ENCODE results near the gene TIMM44. TPM values are rescaled to one million over a fixed set of nuclear protein-coding genes. Genes with fewer than 3 reads are reported as not detected.

The TIMM44 gene
- total and polyA plus RNA-seq, 2 of the 8 experiments (the other 6 are each of a cell fraction or from before 2014, with no cell fraction given): 131 to 150 TPM

- H4K20me1 ChIP-seq (replicated peaks in 1 of 2; ENCODE audit: control insufficient read depth in 1 of 2, insufficient read depth in 2 of 2, low read length in 2 of 2): peaks cover 3 to 5% of the 10 kb centered on the region in 2 experiments
- no peak overlapping the region for H4K5ac ChIP-seq (ENCODE audit: insufficient read length, low read depth, low read length)
- H3K56ac ChIP-seq (replicated peaks; ENCODE audit: insufficient read length, low read depth, low read length): no peak overlapping the region
- no peak overlapping the region for H3K9ac ChIP-seq (replicated peaks in 1 of 4; ENCODE audit: extremely low read depth in 1 of 4, low read depth in 3 of 4, low read length in 3 of 4)
- DNase-seq (ENCODE audit: low read depth in 1 of 2, low spot score in 2 of 2) (no peak), FAIRE-seq (no peak)
- H2AFZ ChIP-seq (ENCODE audit: low read length): no peak overlapping the region
- H2BK12ac ChIP-seq (ENCODE audit: low read depth, low read length): no peak overlapping the region
- no peak overlapping the region for H3K14ac ChIP-seq (ENCODE audit: insufficient read length)
- H3K23ac ChIP-seq (ENCODE audit: insufficient read length): no peak overlapping the region
- H3K4me2 ChIP-seq (ENCODE audit: insufficient read depth in 1 of 2, low read depth in 2 of 2, low read length in 2 of 2): no peak overlapping the region
- H3K23me2 ChIP-seq (ENCODE audit: low read depth, low read length): no peaks in the 10 kb centered on the region
- no peak overlapping the region for H3K27ac ChIP-seq (ENCODE audit: low read depth, low read length)
- H3K18ac ChIP-seq (ENCODE audit: extremely low read depth, low read length): no peak overlapping the region
- H2BK15ac ChIP-seq (ENCODE audit: low read length): no peak overlapping the region
- H3K4me3 ChIP-seq (ENCODE audit: extremely low read depth in 1 of 4, insufficient read depth in 2 of 4, low read depth in 3 of 4, low read length in 4 of 4): no peak overlapping the region
- H3K36me3 ChIP-seq (ENCODE audit: control insufficient read depth in 2 of 4, insufficient read depth in 4 of 4, low read length in 3 of 4): peaks cover 16 to 34% (median 26%) of the 10 kb centered on the region in 4 experiments
- CTCF ChIA-PET (ENCODE audit: partially characterized antibody): interaction anchor here (1.8 to 2.9 kb wide), 2 partner anchors 12 to 16 kb away, joined by 5 to 12 read pairs; partner anchors contain the start of gene TIMM44
- no peak overlapping the region for H4K91ac ChIP-seq (replicated peaks; ENCODE audit: insufficient read length, low read length)
- no peaks in the 10 kb centered on the region for H3K4me1 ChIP-seq (replicated peaks in 1 of 4; ENCODE audit: control insufficient read depth in 3 of 4, insufficient read depth in 4 of 4, low read length in 3 of 4)
- no peak overlapping the region for H2BK120ac ChIP-seq (replicated peaks; ENCODE audit: low read depth, low read length)
- no peak overlapping the region for H4K8ac ChIP-seq (ENCODE audit: extremely low read depth, insufficient read depth, low read length)
- POLR2A ChIA-PET (ENCODE audit: partially characterized antibody): interaction anchor here (1.5 to 4.5 kb wide), 3 partner anchors 10 to 15 kb away, joined by 3 to 23 read pairs (median 8); partner anchors contain the start of gene TIMM44
- H3K4ac ChIP-seq (replicated peaks; ENCODE audit: insufficient read length, low read depth, low read length): no peak overlapping the region
- no peaks in the 10 kb centered on the region for H3K9me3 ChIP-seq (ENCODE audit: insufficient read depth in 2 of 2, low read depth in 1 of 2, low read length in 1 of 2)
- H2BK5ac ChIP-seq (ENCODE audit: low read depth, low read length): no peak overlapping the region
- H2BK20ac ChIP-seq (ENCODE audit: low read length): no peak overlapping the region
- no peaks in the 10 kb centered on the region for H3K79me2 ChIP-seq (ENCODE audit: control insufficient read depth in 1 of 2, insufficient read depth in 2 of 2, low read length in 2 of 2)
- no peaks in the 10 kb centered on the region; a peak in 1 of 7 replicates for H3K27me3 ChIP-seq (replicated peaks in 1 of 4; ENCODE audit: control insufficient read depth in 3 of 4, extremely low read depth in 1 of 4, insufficient read depth in 3 of 4, low read length in 3 of 4)
- H2AK5ac ChIP-seq (ENCODE audit: low read depth, low read length): no peak overlapping the region
- WGBS, 2 experiments (ENCODE audit: extremely low coverage in 1 of 2, insufficient coverage in 1 of 2, insufficient read length in 1 of 2, insufficient replicate concordance in 2 of 2, low coverage in 1 of 2, low lambda C conversion rate in 2 of 2, missing lambda C conversion rate in 1 of 2): 92% methylated on average over 6 of the region's 6 CpGs; no CpG with 5 or more reads in 1 of the 2 experiments
- no peaks in the 10 kb centered on the region; the same call in 1 of the 2 replicates for H3K79me1 ChIP-seq (ENCODE audit: low read depth, low read length)
- TF ChIP-seq, protein P1, sequence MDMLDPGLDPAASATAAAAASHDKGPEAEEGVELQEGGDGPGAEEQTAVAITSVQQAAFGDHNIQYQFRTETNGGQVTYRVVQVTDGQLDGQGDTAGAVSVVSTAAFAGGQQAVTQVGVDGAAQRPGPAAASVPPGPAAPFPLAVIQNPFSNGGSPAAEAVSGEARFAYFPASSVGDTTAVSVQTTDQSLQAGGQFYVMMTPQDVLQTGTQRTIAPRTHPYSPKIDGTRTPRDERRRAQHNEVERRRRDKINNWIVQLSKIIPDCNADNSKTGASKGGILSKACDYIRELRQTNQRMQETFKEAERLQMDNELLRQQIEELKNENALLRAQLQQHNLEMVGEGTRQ (IDR thresholded peaks at IDR 0.05; ENCODE audit: low read length): no peak
- TF ChIP-seq SUZ12 (IDR thresholded peaks at IDR 0.05; ENCODE audit: low read length): no peak
- no peak for TF ChIP-seq SRF (IDR thresholded peaks at IDR 0.05; ENCODE audit: low read depth, low read length)
- TF ChIP-seq CTCF (IDR thresholded peaks at IDR 0.05; ENCODE audit: control extremely low read depth in 1 of 3, insufficient read depth in 1 of 3, low read depth in 1 of 3, low read length in 3 of 3): no peak
- no peak for TF ChIP-seq POLR2AphosphoS5 (IDR thresholded peaks at IDR 0.05; ENCODE audit: low read depth, low read length)
- no peak for TF ChIP-seq CBX5 (IDR thresholded peaks at IDR 0.05; ENCODE audit: low read depth, low read length)
- TF ChIP-seq SIN3A (conservative IDR thresholded peaks at IDR 0.05 in 1 of 2, IDR thresholded peaks at IDR 0.05 in 1 of 2; ENCODE audit: low read depth in 1 of 2, low read length in 2 of 2): no peak
- TF ChIP-seq RXRA (IDR thresholded peaks at IDR 0.05; ENCODE audit: insufficient read depth, low read depth, low read length): no peak
- TF ChIP-seq TEAD4 (IDR thresholded peaks at IDR 0.05; ENCODE audit: low read depth, low read length): no peak
- TF ChIP-seq GTF2F1 (IDR thresholded peaks at IDR 0.05; ENCODE audit: borderline replicate concordance, low read depth, low read length): no peak
Observed at GRCh38 chr19:7959211-7959610, 15.7 kb upstream of the TIMM44 start.
